Measurements from ENCODE around the gene UBE2D4. TPM values are rescaled to one million over a fixed set of nuclear protein-coding genes. Genes with fewer than 3 reads are reported as not detected.
"Not testable (repeated sequence)": the region's sequence is repeated elsewhere in the genome, so short reads cannot be mapped to it uniquely, and the experiment has no call there.

The UBE2D4 gene
- total RNA-seq, 2 donors from 2014 or later: 6.7 to 9.0 TPM

DNA sequence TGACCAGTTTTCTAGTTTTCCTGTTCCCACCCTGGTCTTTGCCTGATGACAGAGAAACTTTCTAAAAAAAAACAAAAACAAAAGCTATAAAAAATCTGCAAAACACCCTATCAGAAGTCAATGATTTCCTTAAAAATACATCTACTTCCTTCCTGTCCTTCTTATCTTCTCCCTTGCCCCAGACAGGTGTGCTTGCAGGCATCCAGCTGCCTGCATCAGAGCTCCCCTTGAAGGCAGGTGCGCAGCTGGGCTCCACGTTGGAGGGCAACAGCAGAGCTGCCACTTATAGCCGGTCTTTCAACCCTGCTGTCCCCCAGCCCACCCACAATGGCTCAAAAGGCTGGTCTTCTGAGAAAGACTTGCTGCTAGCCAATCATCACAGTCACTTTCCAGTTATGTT, 29.8 kb downstream of the UBE2D4 start:
- H3K4me3 Mint-ChIP-seq: no peak overlapping the region
- H3K36me3 Mint-ChIP-seq (ENCODE audit: insufficient read depth in 2 of 2): peaks cover 0 to 1% of the 10 kb centered on the region in 2 donors
- DNase-seq: no peak
- H3K27ac Mint-ChIP-seq: peak overlapping the region; percentile 79
- peaks cover 6% of the 10 kb centered on the region for H3K4me1 Mint-ChIP-seq (ENCODE audit: low read depth)
- no peak for ATAC-seq (replicated peaks in 1 of 2)
- H3K9me3 Mint-ChIP-seq: no peaks in the 10 kb centered on the region
- no peaks in the 10 kb centered on the region for H3K27me3 Mint-ChIP-seq (ENCODE audit: low read depth)

GRCh38 chr7:43960933-43961332, 34.7 kb downstream of the UBE2D4 start:
- ATAC-seq (replicated peaks in 1 of 2): no peak
- Mint-ChIP-seq H3K27ac (no peak overlapping the region), H3K27me3 (ENCODE audit: low read depth) (no peaks in the 10 kb centered on the region)

DNA sequence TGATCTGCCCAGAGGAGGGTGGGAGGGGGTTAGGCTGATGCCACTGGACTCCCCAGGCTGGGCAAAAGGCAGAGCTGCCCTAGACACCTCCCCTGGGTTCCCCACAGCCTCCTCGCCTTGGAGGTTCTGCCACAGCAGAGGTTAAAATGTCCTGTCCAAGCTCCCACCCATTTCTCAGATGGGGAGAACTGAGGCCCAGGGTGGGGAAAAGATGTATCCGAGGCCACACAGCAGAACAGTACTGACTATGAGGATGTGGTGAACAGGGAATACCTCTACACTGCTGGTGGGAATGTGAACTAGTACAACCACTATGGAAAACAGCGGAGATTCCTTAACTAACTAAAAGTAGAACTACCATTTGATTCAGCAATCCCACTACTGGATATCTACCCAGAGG, 40.2 kb downstream of the UBE2D4 start:
- H3K27ac Mint-ChIP-seq; H3K4me3 Mint-ChIP-seq; H3K4me1 Mint-ChIP-seq (ENCODE audit: low read depth); H3K27me3 Mint-ChIP-seq (ENCODE audit: low read depth); H3K36me3 Mint-ChIP-seq (ENCODE audit: insufficient read depth in 2 of 2); DNase-seq; H3K9me3 Mint-ChIP-seq; ATAC-seq (replicated peaks in 1 of 2): not testable (repeated sequence)

More at GRCh38 chr7:43960933-43961332, 34.7 kb downstream of the UBE2D4 start:
- DNase-seq: no peak
- peaks cover 4% of the 10 kb centered on the region for H3K4me1 Mint-ChIP-seq (ENCODE audit: low read depth)
- no peaks in the 10 kb centered on the region for H3K9me3 Mint-ChIP-seq
- no peak overlapping the region for H3K4me3 Mint-ChIP-seq
- peaks cover 0 to 1% of the 10 kb centered on the region in 2 donors for H3K36me3 Mint-ChIP-seq (ENCODE audit: insufficient read depth in 2 of 2)

DNA sequence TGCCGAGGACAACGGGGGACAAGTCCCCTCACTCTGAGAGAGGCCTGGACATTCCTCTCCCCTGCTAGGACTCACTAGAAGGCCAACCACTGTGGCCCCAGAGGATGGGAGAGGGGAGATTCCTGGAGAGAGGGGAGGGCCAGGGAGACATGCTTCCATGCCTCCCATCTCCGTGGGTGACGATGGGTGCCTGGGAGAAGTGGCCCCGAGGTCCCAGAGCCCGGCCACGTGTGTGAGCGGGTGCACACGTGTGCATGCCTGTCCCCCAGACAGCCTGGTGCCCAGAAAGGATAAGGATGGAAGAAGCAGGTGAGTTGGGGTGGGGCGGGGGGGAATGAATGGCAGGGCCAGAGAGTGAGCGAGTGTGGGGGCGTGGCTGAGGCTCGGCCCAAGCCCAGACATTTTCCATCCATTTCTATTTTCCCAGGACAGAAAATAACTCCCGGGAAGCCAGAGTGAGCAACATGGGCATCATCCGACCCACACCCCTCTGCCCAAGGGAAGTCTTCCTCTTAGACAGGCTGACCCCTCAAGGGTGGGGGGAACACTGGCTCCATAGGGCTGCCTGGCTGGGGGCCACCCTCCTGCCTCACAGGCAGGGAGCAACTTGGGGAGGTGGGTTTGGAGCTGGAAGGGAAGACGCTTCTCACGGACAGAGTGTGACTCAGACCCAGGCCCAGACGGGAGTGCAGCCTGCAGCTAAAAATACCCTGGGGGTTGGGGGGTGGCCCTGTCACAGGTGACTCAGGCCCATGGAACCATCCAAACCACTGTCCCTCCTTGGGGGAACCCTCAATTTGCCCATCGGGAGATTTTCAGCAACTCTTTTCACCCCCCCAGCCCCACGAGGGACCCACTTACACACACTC, 42.2 kb downstream of the UBE2D4 start:
- H3K36me3 Mint-ChIP-seq (ENCODE audit: insufficient read depth in 2 of 2): not testable (repeated sequence)

DNA sequence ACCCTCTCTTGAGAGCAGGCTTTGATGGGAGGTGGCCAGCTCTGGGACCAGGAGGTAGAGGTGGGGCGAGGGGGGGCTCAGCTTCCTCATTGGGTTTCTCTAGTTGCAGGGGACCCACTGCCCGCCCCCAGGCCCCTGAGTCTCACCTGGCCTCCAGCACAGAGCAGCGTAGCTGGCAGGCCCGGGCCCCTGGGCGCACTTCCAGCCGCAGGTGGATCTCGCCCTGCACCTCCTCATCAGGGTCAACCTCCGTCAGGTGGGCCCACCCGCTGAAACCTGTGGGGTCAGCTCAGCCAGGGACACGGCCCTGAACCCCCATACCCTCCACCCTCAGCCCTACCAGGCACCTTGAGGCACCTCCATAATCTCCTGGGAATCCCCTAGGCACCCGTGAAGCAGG, 43.4 kb downstream of the UBE2D4 start:
- not testable (repeated sequence) for H3K27ac Mint-ChIP-seq; ATAC-seq (replicated peaks in 1 of 2); H3K36me3 Mint-ChIP-seq (ENCODE audit: insufficient read depth in 2 of 2); H3K27me3 Mint-ChIP-seq (ENCODE audit: low read depth); H3K9me3 Mint-ChIP-seq; H3K4me1 Mint-ChIP-seq (ENCODE audit: low read depth); H3K4me3 Mint-ChIP-seq; DNase-seq

More for the DNA sequence above, 42.2 kb downstream of the UBE2D4 start:
- H3K4me1 Mint-ChIP-seq (ENCODE audit: low read depth); H3K9me3 Mint-ChIP-seq; H3K4me3 Mint-ChIP-seq; H3K27ac Mint-ChIP-seq; H3K27me3 Mint-ChIP-seq (ENCODE audit: low read depth); DNase-seq: not testable (repeated sequence)
- ATAC-seq (replicated peaks in 1 of 2): peak in 1 of 2 donors; percentile 16

DNA sequence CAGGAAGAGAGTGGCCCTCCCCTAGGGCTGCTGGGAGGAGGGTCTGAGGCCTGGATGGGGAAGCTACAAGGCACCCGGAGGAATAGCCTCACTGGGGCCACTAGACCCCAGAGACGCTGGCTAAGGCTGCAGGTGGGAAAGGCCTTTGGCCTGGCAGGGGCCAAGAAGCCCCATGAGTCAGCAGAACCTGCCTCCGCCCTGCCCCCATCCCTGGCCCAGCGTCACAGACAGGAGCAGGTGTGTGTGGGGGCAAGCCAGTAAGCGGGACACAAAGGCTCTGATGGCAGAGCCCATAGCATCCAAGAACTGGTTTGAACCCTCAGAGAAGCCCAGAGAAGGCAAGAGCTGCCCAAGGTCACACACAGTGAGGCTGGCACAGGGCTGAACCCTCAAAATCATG, 44.5 kb downstream of the UBE2D4 start:
- not testable (repeated sequence) for H3K4me1 Mint-ChIP-seq (ENCODE audit: low read depth); DNase-seq; H3K9me3 Mint-ChIP-seq; H3K27ac Mint-ChIP-seq; H3K27me3 Mint-ChIP-seq (ENCODE audit: low read depth); H3K4me3 Mint-ChIP-seq; H3K36me3 Mint-ChIP-seq (ENCODE audit: insufficient read depth in 2 of 2); ATAC-seq (replicated peaks in 1 of 2)

DNA sequence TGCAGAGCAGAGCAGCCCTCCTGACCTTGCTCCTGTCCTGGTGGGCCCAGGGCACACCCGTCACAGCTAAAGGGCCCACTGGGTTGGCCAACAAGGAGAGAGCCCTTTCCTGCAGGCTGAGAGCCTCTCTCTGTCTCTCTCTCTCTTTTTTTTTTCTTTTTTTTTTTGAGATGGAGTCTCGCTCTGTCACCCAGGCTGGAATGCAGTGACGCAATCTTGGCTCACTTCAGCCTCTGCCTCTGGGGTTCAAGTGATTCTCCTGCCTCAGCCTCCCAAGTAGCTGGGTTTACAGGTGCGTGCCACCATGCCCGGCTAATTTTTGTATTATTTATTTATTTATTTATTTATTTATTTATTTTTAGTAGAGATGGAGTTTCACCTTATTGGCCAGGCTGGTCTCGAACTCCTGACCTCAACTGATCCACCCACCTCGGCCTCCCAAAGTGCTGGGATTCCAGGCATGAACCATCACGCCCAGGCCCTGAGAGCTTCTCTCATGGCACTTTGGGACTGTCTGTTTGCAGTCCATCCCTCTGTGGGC, 47.9 kb downstream of the UBE2D4 start:
- not testable (repeated sequence) for DNase-seq; H3K36me3 Mint-ChIP-seq (ENCODE audit: insufficient read depth in 2 of 2); H3K4me1 Mint-ChIP-seq (ENCODE audit: low read depth); H3K27me3 Mint-ChIP-seq (ENCODE audit: low read depth); H3K4me3 Mint-ChIP-seq; H3K9me3 Mint-ChIP-seq; ATAC-seq (replicated peaks in 1 of 2); H3K27ac Mint-ChIP-seq

DNA sequence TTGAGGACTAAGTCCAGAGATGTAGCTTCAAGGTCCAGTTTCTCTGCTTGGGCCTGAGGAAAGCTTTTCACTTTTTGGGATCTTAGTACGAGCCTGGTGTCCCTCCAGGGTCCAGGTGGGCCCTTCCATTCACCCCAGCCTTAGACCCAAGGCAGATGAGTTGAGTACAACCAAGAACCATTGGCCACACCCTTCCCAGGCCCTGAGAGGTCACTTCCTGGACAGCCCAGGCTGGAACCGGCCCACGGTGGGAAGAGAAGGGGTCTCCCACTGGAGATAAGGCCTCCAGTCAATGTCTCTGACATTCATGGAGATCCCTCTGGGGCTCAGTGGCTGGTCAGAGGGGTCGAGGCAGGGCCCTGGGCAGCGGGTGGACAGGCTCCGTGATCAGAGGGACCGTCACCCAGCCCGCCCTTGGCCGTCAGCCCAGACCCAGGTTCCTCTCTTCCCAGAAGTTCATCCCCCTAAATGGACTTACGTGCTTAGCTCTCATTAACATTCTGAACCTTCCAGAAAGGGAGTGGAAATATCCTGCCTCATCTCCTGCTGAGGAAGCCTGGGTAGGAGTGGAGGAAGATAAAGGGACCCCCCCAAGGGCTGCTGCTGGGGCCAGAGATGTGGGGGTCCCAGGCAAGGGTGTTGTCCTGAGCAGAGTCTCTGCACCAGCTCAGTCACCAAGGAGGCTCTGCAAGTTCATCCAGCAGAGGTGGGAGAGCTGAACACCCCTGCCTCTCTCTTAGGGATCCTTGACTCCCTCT, 48.7 kb downstream of the UBE2D4 start:
- not testable (repeated sequence) for H3K9me3 Mint-ChIP-seq; ATAC-seq (replicated peaks in 1 of 2); H3K27me3 Mint-ChIP-seq (ENCODE audit: low read depth); H3K36me3 Mint-ChIP-seq (ENCODE audit: insufficient read depth in 2 of 2); H3K4me3 Mint-ChIP-seq; DNase-seq; H3K27ac Mint-ChIP-seq; H3K4me1 Mint-ChIP-seq (ENCODE audit: low read depth)

GRCh38 chr7:43977525-43977924, 51.3 kb downstream of the UBE2D4 start:
- Mint-ChIP-seq H3K36me3 (ENCODE audit: insufficient read depth in 2 of 2) (no peaks in the 10 kb centered on the region), H3K27ac (no peak overlapping the region)
- DNase-seq: no peak

DNA sequence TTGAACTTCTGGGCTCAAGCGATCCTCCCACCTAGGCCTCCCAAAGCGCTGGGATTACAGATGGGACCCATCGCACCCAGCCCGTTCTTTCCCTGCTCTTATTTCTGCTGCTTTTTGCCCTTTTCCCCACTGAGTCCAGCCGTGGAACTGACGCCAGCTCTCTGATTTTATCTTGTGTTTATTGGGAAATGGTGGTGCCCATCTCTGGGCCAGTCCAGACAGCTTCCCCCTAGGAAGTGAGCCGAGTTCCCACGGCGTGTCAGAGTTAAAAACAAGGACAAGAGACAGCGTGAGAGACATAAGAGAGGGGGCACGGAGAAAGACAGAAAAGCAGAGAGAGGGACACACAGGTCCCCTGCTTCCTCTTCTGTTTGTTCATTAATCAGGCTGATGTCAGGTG, 51.9 kb downstream of the UBE2D4 start:
- not testable (repeated sequence) for H3K4me1 Mint-ChIP-seq (ENCODE audit: low read depth); ATAC-seq (replicated peaks in 1 of 2); H3K9me3 Mint-ChIP-seq; H3K4me3 Mint-ChIP-seq; H3K27ac Mint-ChIP-seq; DNase-seq; H3K27me3 Mint-ChIP-seq (ENCODE audit: low read depth); H3K36me3 Mint-ChIP-seq (ENCODE audit: insufficient read depth in 2 of 2)

More at GRCh38 chr7:43977525-43977924, 51.3 kb downstream of the UBE2D4 start:
- no peak for ATAC-seq (replicated peaks in 1 of 2)
- H3K4me3 Mint-ChIP-seq: no peak overlapping the region
- H3K9me3 Mint-ChIP-seq: no peaks in the 10 kb centered on the region
- H3K27me3 Mint-ChIP-seq (ENCODE audit: low read depth): no peaks in the 10 kb centered on the region
- H3K4me1 Mint-ChIP-seq (ENCODE audit: low read depth): no peaks in the 10 kb centered on the region

- H3K27me3 Mint-ChIP-seq (ENCODE audit: low read depth); H3K4me1 Mint-ChIP-seq (ENCODE audit: low read depth); DNase-seq; H3K27ac Mint-ChIP-seq; H3K4me3 Mint-ChIP-seq; H3K9me3 Mint-ChIP-seq; H3K36me3 Mint-ChIP-seq (ENCODE audit: insufficient read depth in 2 of 2); ATAC-seq (replicated peaks in 1 of 2): not testable (repeated sequence)
Observed at GRCh38 chr7:43982848-43983247, 56.6 kb downstream of the UBE2D4 start.

- not testable (repeated sequence) for H3K27me3 Mint-ChIP-seq (ENCODE audit: low read depth); H3K9me3 Mint-ChIP-seq; H3K4me3 Mint-ChIP-seq; ATAC-seq (replicated peaks in 1 of 2); H3K36me3 Mint-ChIP-seq (ENCODE audit: insufficient read depth in 2 of 2); H3K27ac Mint-ChIP-seq; H3K4me1 Mint-ChIP-seq (ENCODE audit: low read depth); DNase-seq
Observed at GRCh38 chr7:43983736-43984135, 57.5 kb downstream of the UBE2D4 start.
